ENCODE measurements around the gene SLC12A4.

Gene SLC12A4

DNA sequence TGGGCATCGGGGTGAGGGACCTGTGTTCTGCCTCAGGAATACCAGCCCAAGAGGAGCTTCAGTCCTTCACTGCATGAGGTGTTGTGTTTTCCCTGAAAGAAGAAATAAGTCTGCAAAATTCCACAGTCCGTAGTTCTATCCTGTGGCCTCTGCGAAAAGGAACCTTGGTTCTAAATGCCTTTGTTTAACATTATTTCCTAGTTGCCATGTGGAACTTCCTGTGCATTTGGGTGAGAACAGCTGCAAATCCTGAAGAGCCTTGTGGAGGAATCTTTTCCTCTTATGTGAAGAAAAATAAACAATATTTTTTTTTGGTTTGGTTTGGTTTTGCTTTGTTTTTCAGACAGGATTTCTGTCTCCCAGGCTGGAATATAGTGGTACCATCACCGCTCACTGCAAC is 65.6 kb downstream of the SLC12A4 start:
- no peak for DNase-seq (ENCODE audit: low read depth in 2 of 3, low spot score in 1 of 3)

DNA sequence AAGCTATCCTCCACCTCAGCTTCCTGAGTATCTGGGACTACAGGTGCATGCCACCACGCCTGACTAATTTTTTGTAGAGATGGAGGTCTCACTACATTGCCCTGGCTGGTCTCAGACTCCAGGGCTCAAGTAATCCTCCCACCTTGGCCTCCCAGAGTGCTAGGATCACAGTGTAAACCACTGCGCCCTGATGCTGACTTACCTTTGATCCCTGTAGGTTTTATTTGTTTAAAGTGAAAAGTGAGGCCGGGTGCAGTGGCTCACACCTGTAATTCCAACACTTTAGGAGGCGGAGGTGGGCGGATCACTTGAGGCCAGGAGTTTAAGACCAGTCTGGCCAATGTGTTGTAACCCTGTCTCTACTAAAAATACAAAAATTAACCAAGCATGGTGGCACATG is 66.7 kb downstream of the SLC12A4 start:
- DNase-seq (ENCODE audit: low read depth in 2 of 3, low spot score in 1 of 3) = no peak

DNA sequence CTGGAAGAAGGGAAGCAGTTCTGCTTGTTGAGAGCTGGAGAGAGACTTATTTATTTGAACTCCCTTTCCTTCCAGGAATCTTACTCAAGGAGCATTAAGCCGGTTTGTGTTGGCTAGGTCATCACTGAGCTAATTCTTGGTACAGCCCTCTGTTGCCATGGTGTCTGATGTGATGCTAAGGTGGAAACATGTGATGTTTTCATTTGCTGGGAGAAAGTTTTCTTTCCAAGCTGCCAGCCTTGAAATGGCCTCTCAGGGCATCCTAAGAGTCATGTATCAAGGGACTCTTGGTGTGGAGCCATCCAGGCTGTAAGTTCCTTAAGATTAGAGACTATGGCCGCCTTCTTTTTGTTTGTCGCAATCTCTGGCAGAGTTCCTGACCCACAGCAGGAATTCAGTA is 71.2 kb downstream of the SLC12A4 start:
- DNase-seq (ENCODE audit: low read depth in 2 of 3, low spot score in 1 of 3) = no peak

DNA sequence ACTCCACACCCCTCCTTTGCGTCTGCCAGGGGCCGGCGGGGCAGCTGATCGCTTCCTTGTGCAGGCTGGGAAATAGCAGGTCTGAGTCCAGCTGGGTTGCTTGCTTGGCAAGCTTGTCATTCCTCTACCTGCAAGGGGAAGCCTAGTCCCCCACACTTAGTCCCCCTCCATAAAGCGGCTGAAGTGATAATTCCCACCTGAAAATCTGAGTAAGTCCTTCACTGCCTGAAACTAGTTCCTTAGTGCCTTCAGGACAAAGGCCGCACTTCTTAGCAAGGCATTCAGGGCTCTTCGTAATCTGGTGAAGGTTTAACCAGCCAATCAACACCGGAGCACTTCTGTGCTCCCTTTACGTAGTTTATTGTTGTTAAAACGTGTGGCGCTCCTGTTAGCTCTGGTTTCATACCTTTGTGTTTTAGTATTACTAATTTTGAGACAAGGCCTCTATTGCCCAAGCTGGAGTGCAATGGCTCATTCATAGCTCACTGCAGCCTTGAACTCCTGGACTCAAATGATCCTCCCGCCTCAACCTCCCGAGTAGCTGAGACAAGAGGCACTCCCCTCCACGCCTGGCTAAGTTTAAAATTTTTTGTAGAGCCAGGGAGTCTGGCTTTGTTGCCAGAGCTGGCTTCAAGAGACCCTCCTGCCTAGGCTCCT is 74.6 kb downstream of the SLC12A4 start:
- no peak for DNase-seq (ENCODE audit: low read depth in 2 of 3, low spot score in 1 of 3)
